ENCODE results near the gene ZNF691.

GRCh38 chr1:42845866-42846256 lies 552 bp upstream of the ZNF691 start:
- no peak for TF ChIP-seq GATA2 (IDR thresholded peaks at IDR 0.05; ENCODE audit: low read depth, low read length)
- TF ChIP-seq GATA3 (IDR thresholded peaks at IDR 0.05; ENCODE audit: low read depth, low read length): no peak

All from SH-SY5Y (cell line).